Hepatocyte (in vitro differentiated cells): ENCODE measurements around the gene GLRX.

Source experiments
- EZH2 ChIP-seq: fragments of 200-600 bp; sonication (generic); IDR thresholded peaks from 2 replicates; pipeline ENCODE4 v1.6.1; 2016; ENCODE audit warnings: antibody characterized with exemption, mild to moderate bottlenecking, borderline replicate concordance
- EZH2phosphoT487 ChIP-seq: fragments of 200-600 bp; sonication (generic); IDR thresholded peaks from one replicate; pipeline ENCODE4 v1.6.1; 2018; ENCODE audit warnings: antibody characterized with exemption, mild to moderate bottlenecking, low read depth, moderate library complexity; ENCODE audit not compliant: unreplicated experiment, severe bottlenecking
- TF ChIP-seq, protein P1 (sequence below): fragments of 200-600 bp; sonication (generic); IDR thresholded peaks from 2 replicates; pipeline ENCODE4 v1.5.1; 2016; ENCODE audit warnings: antibody characterized with exemption, mild to moderate bottlenecking; ENCODE audit not compliant: poor library complexity

DNA sequence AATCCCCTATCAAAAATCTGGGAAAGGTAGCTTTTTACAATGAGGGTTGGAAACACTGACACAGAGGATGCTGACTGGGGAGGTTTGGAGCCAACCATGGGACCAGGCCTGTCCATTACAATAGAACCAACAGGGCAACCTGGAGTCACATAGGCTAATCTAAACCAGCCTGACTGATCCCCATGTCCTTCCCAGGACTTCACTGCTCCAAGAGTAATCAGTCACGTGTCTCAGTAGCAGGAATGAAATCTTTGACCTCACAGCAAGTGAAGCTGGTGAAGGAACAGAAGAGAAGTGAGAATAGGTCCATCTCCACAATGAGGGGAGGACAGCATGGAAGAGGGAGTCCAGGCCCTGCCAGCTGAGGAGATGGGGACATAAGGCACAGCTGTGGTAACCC lies 16.0 kb upstream of the GLRX start:
- TF ChIP-seq, protein P1, sequence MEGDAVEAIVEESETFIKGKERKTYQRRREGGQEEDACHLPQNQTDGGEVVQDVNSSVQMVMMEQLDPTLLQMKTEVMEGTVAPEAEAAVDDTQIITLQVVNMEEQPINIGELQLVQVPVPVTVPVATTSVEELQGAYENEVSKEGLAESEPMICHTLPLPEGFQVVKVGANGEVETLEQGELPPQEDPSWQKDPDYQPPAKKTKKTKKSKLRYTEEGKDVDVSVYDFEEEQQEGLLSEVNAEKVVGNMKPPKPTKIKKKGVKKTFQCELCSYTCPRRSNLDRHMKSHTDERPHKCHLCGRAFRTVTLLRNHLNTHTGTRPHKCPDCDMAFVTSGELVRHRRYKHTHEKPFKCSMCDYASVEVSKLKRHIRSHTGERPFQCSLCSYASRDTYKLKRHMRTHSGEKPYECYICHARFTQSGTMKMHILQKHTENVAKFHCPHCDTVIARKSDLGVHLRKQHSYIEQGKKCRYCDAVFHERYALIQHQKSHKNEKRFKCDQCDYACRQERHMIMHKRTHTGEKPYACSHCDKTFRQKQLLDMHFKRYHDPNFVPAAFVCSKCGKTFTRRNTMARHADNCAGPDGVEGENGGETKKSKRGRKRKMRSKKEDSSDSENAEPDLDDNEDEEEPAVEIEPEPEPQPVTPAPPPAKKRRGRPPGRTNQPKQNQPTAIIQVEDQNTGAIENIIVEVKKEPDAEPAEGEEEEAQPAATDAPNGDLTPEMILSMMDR, result no peak
- no peak for TF ChIP-seq EZH2
- TF ChIP-seq EZH2phosphoT487, result no peak
